Measurements from ENCODE around the gene GJB1.

- TF ChIP-seq EZH2 (optimal IDR thresholded peaks at IDR 0.05; ENCODE audit: low read depth, low read length) (no peak), EZH2phosphoT487 (IDR thresholded peaks at IDR 0.05; ENCODE audit: low read length) (no peak)
Measured at GRCh38 chrX:71236836-71237235, 13.8 kb downstream of the GJB1 start.

Data from MM.1S (cell line).